GM21526 (cell line): ENCODE results near the gene SLC37A4.
"Not testable (repeated sequence)": the region's sequence is repeated elsewhere in the genome, so short reads cannot be mapped to it uniquely, and the experiment has no call there.

Experiments used
- ATAC-seq: cut with Tn5 transposase; IDR thresholded peaks from one replicate; pipeline ENCODE4 v1.9.1; 2021; ENCODE audit warnings: moderate library complexity; ENCODE audit not compliant: unreplicated experiment, low FRiP score

The SLC37A4 gene

GRCh38 chr11:119018074-119018938 lies 12.4 kb downstream of the SLC37A4 start, which contains the start of the genes RPS25 and TRAPPC4:
TSS of gene RPS25 (minus strand) at chr11:119018343. CDS start at chr11:119018284, 59 bp downstream.
TSS of gene TRAPPC4 (plus strand) at chr11:119018766. CDS start at chr11:119018796, 30 bp downstream.
- ATAC-seq, result peak; percentile 78

- not testable (repeated sequence) for ATAC-seq
Measured at GRCh38 chr11:119017377-119017776, 13.3 kb downstream of the SLC37A4 start.

- no peak for ATAC-seq
Measured at GRCh38 chr11:119016216-119017009, 14.3 kb downstream of the SLC37A4 start.

- no peak for ATAC-seq
Measured at GRCh38 chr11:119015054-119015611, 15.5 kb downstream of the SLC37A4 start.

- ATAC-seq, result no peak
Measured at GRCh38 chr11:119014209-119014924, 16.3 kb downstream of the SLC37A4 start.

- no peak for ATAC-seq
Measured at GRCh38 chr11:119012629-119013170, 18.0 kb downstream of the SLC37A4 start.

GRCh38 chr11:119011476-119012053 lies 19.1 kb downstream of the SLC37A4 start:
- no peak for ATAC-seq

- ATAC-seq, result no peak
Measured at GRCh38 chr11:119006656-119007055, 24.0 kb downstream of the SLC37A4 start.

- no peak for ATAC-seq
Measured at GRCh38 chr11:119000906-119001305, 29.8 kb downstream of the SLC37A4 start.

- ATAC-seq, result no peak
Measured at GRCh38 chr11:118998822-118999221, 31.9 kb downstream of the SLC37A4 start.

- no peak for ATAC-seq
Measured at GRCh38 chr11:118998388-118998717, 32.3 kb downstream of the SLC37A4 start.

GRCh38 chr11:118997627-118998387 lies 32.9 kb downstream of the SLC37A4 start, which contains the start of gene CENATAC:
TSS of gene CENATAC (plus strand) at chr11:118998138. CDS start at chr11:118998198, 60 bp downstream.
- ATAC-seq, result peak; percentile 81

- peak; percentile 21 for ATAC-seq
Measured at GRCh38 chr11:118996926-118997626, 33.6 kb downstream of the SLC37A4 start.

- ATAC-seq, result not testable (repeated sequence)
Measured at GRCh38 chr11:118991486-118992038, 39.1 kb downstream of the SLC37A4 start.

- no peak for ATAC-seq
Measured at GRCh38 chr11:118988280-118988679, 42.4 kb downstream of the SLC37A4 start.

- ATAC-seq, result no peak
Measured at GRCh38 chr11:118984825-118985224, 45.9 kb downstream of the SLC37A4 start.

GRCh38 chr11:118984337-118984736 lies 46.3 kb downstream of the SLC37A4 start:
- not testable (repeated sequence) for ATAC-seq
